HAP-1 (cell line): Measurements from ENCODE around the gene AHNAK2.

Experiments used
- DNase-seq, 2 experiments: peaks; one replicate each; pipeline ENCODE4 v3.0.0-alpha.2; 2016 to 2020; ENCODE audit warnings: low spot score in 2 of 2
- H3K27me3 ChIP-seq: fragments of 250-450 bp; sonication (Bioruptor Pico); 2 replicates; pipeline ENCODE4 v1.5.1; 2020; ENCODE audit warnings: low read depth, mild to moderate bottlenecking, moderate library complexity
- H3K36me3 ChIP-seq: fragments of 250-450 bp; sonication (Bioruptor Pico); replicated peaks from 2 replicates; pipeline ENCODE4 v1.5.1; 2020; ENCODE audit warnings: mild to moderate bottlenecking
- H3K4me1 ChIP-seq: fragments of 250-450 bp; sonication (Bioruptor Pico); 2 replicates; pipeline ENCODE4 v1.5.1; 2020; ENCODE audit warnings: mild to moderate bottlenecking
- H3K4me3 ChIP-seq: fragments of 250-450 bp; sonication (Bioruptor Pico); 2 replicates; pipeline ENCODE4 v1.5.1; 2020; ENCODE audit warnings: mild to moderate bottlenecking, moderate library complexity
- H3K9me3 ChIP-seq: fragments of 250-450 bp; sonication (Bioruptor Pico); 2 replicates; pipeline ENCODE4 v1.5.1; 2020; ENCODE audit warnings: mild to moderate bottlenecking, moderate library complexity
- in situ Hi-C: fragments of 300-500 bp; cut with MboI; formaldehyde crosslinking; loops from 3 replicates; pipeline ENCODE4 v1.14.3; 2020; ENCODE audit warnings: low sequenced_read_pairs, inconsistent platforms, mixed read lengths

AHNAK2 gene

GRCh38 chr14:104968541-104969401, 9.4 kb downstream of the AHNAK2 start:
- Histone ChIP-seq H3K36me3 (no peaks in the 10 kb centered on the region), H3K4me3 (no peak overlapping the region), H3K27me3 (no peaks in the 10 kb centered on the region), H3K4me1 (no peaks in the 10 kb centered on the region), H3K9me3 (no peaks in the 10 kb centered on the region)
- in situ Hi-C loops, result no loop called here
- no peak for DNase-seq

- Histone ChIP-seq H3K36me3 (no peaks in the 10 kb centered on the region), H3K9me3 (no peaks in the 10 kb centered on the region), H3K4me1 (no peaks in the 10 kb centered on the region), H3K4me3 (no peak overlapping the region), H3K27me3 (no peaks in the 10 kb centered on the region)
- in situ Hi-C loops, result no loop called here
- DNase-seq, result peak; percentile 11 to 59
These were observed 10.0 kb downstream of the AHNAK2 start for GRCh38 chr14:104968153-104968527.

- no peak overlapping the region for H3K4me3 ChIP-seq
- no peaks in the 10 kb centered on the region for H3K27me3 ChIP-seq
- H3K36me3 ChIP-seq, result no peaks in the 10 kb centered on the region
- no peaks in the 10 kb centered on the region for H3K4me1 ChIP-seq
- in situ Hi-C loops, result no loop called here
- H3K9me3 ChIP-seq, result no peaks in the 10 kb centered on the region
- no peak for DNase-seq
These were observed 10.6 kb downstream of the AHNAK2 start for GRCh38 chr14:104967386-104968152.

GRCh38 chr14:104966981-104967385, 11.2 kb downstream of the AHNAK2 start:
- no peaks in the 10 kb centered on the region for H3K27me3 ChIP-seq
- H3K9me3 ChIP-seq, result no peaks in the 10 kb centered on the region
- DNase-seq, result no peak
- in situ Hi-C loops, result no loop called here
- no peaks in the 10 kb centered on the region for H3K36me3 ChIP-seq
- no peak overlapping the region for H3K4me3 ChIP-seq
- no peaks in the 10 kb centered on the region for H3K4me1 ChIP-seq

GRCh38 chr14:104966261-104966865, 11.8 kb downstream of the AHNAK2 start:
- Histone ChIP-seq H3K4me1 (no peaks in the 10 kb centered on the region), H3K9me3 (no peaks in the 10 kb centered on the region), H3K36me3 (no peaks in the 10 kb centered on the region), H3K4me3 (no peak overlapping the region), H3K27me3 (no peaks in the 10 kb centered on the region)
- no peak for DNase-seq
- in situ Hi-C loops, result no loop called here

- no peak overlapping the region for H3K4me3 ChIP-seq
- in situ Hi-C loops, result no loop called here
- H3K9me3 ChIP-seq, result no peaks in the 10 kb centered on the region
- DNase-seq, result no peak
- H3K4me1 ChIP-seq, result no peaks in the 10 kb centered on the region
- no peaks in the 10 kb centered on the region for H3K27me3 ChIP-seq
- H3K36me3 ChIP-seq, result no peaks in the 10 kb centered on the region
These were observed 12.5 kb downstream of the AHNAK2 start for GRCh38 chr14:104965561-104966231.

GRCh38 chr14:104964546-104964945, 13.6 kb downstream of the AHNAK2 start:
- in situ Hi-C loops, result no loop called here
- Histone ChIP-seq H3K4me3 (no peak overlapping the region), H3K4me1 (peaks cover 6% of the 10 kb centered on the region; the same call in 1 of the 2 replicates), H3K36me3 (no peaks in the 10 kb centered on the region), H3K27me3 (no peaks in the 10 kb centered on the region), H3K9me3 (no peaks in the 10 kb centered on the region)
- no peak for DNase-seq

- Histone ChIP-seq H3K9me3 (no peaks in the 10 kb centered on the region), H3K4me3 (no peak overlapping the region), H3K36me3 (no peaks in the 10 kb centered on the region), H3K27me3 (0 out of 2 replicates have a peak, but pooled peaks cover 2% of the 10 kb centered on the region), H3K4me1 (peaks cover 6% of the 10 kb centered on the region; the same call in 1 of the 2 replicates)
- in situ Hi-C loops, result no loop called here
- DNase-seq, result no peak
These were observed 20.7 kb downstream of the AHNAK2 start for GRCh38 chr14:104957146-104958113.

- no peak overlapping the region for H3K4me3 ChIP-seq
- in situ Hi-C loops, result no loop called here
- H3K27me3 ChIP-seq, result 0 out of 2 replicates have a peak, but pooled peaks cover 2% of the 10 kb centered on the region
These were observed 21.8 kb downstream of the AHNAK2 start for GRCh38 chr14:104956290-104956890.

GRCh38 chr14:104955396-104955770, 22.8 kb downstream of the AHNAK2 start:
- no peak for DNase-seq
- in situ Hi-C loops, result no loop called here
- H3K36me3 ChIP-seq, result no peaks in the 10 kb centered on the region
- H3K4me3 ChIP-seq, result no peak overlapping the region
- H3K9me3 ChIP-seq, result no peaks in the 10 kb centered on the region
- H3K4me1 ChIP-seq, result peaks cover 6% of the 10 kb centered on the region; the same call in 1 of the 2 replicates
- 0 out of 2 replicates have a peak, but pooled peaks cover 2% of the 10 kb centered on the region for H3K27me3 ChIP-seq

More at GRCh38 chr14:104956290-104956890, 21.8 kb downstream of the AHNAK2 start:
- Histone ChIP-seq H3K4me1 (peaks cover 6% of the 10 kb centered on the region; the same call in 1 of the 2 replicates), H3K36me3 (no peaks in the 10 kb centered on the region), H3K9me3 (no peaks in the 10 kb centered on the region)
- no peak for DNase-seq

- no peak for DNase-seq
- in situ Hi-C loops, result no loop called here
- no peaks in the 10 kb centered on the region for H3K36me3 ChIP-seq
- no peak overlapping the region for H3K4me3 ChIP-seq
- no peaks in the 10 kb centered on the region for H3K9me3 ChIP-seq
- H3K4me1 ChIP-seq, result peaks cover 2% of the 10 kb centered on the region; the same call in 1 of the 2 replicates
- H3K27me3 ChIP-seq, result 0 out of 2 replicates have a peak, but pooled peaks cover 2% of the 10 kb centered on the region
These were observed 23.3 kb downstream of the AHNAK2 start for GRCh38 chr14:104954746-104955395.
